Neural progenitor cell (in vitro differentiated cells): ENCODE data around the gene RPUSD1. TPM values are rescaled to one million over a fixed set of nuclear protein-coding genes. Genes with fewer than 3 reads are reported as not detected.

Source experiments
- DNase-seq: peaks from one replicate; pipeline ENCODE4 v3.0.0-alpha.2; 2016; ENCODE audit warnings: low spot score
- H2AFZ ChIP-seq: fragments of 200-600 bp; sonication (generic); replicated peaks from 2 replicates; pipeline ENCODE4 v1.6.1; 2016; ENCODE audit warnings: antibody characterized with exemption
- H3F3A ChIP-seq: fragments of 200-600 bp; sonication (generic); 2 replicates; pipeline ENCODE4 v1.6.1; 2016; ENCODE audit warnings: antibody characterized with exemption, low read depth
- H3K27ac ChIP-seq: fragments of 200-600 bp; sonication (generic); 2 replicates; pipeline ENCODE4 v1.5.1; 2016; ENCODE audit warnings: mild to moderate bottlenecking
- H3K27me3 ChIP-seq: fragments of 200-600 bp; sonication (generic); 2 replicates; pipeline ENCODE4 v1.6.1; 2016; ENCODE audit warnings: mild to moderate bottlenecking, moderate library complexity
- H3K36me3 ChIP-seq: fragments of 200-600 bp; sonication (generic); 2 replicates; pipeline ENCODE4 v1.5.1; 2016
- H3K4me1 ChIP-seq: fragments of 200-600 bp; sonication (generic); 2 replicates; pipeline ENCODE4 v1.6.1; 2016; ENCODE audit warnings: mixed run types
- H3K4me2 ChIP-seq: fragments of 200-600 bp; sonication (generic); 2 replicates; pipeline ENCODE4 v1.6.1; 2016
- H3K4me3 ChIP-seq: fragments of 200-600 bp; sonication (generic); 2 replicates; pipeline ENCODE4 v1.5.1; 2016
- H3K79me2 ChIP-seq: fragments of 200-600 bp; sonication (generic); 2 replicates; pipeline ENCODE4 v1.6.1; 2016; ENCODE audit warnings: low read depth
- H3K9ac ChIP-seq: fragments of 200-600 bp; sonication (generic); 2 replicates; pipeline ENCODE4 v1.6.1; 2016
- H3K9me3 ChIP-seq: fragments of 200-600 bp; sonication (generic); 2 replicates; pipeline ENCODE4 v1.5.1; 2016; ENCODE audit warnings: low read depth
- H4K20me1 ChIP-seq: fragments of 200-600 bp; sonication (generic); 2 replicates; pipeline ENCODE4 v1.6.1; 2016; ENCODE audit warnings: low read depth
- H3K27ac Mint-ChIP-seq: 3 replicates; pipeline ENCODE4 v1.8.0; 2021; ENCODE audit warnings: mixed read lengths
- H3K27me3 Mint-ChIP-seq: 2 replicates; pipeline ENCODE4 v1.8.0; 2022; ENCODE audit warnings: low read depth, mild to moderate bottlenecking, inconsistent platforms, moderate library complexity, mixed read lengths; ENCODE audit not compliant: insufficient read depth
- H3K36me3 Mint-ChIP-seq: 3 replicates; pipeline ENCODE4 v1.8.0; 2021; ENCODE audit warnings: mixed read lengths
- H3K4me1 Mint-ChIP-seq: 3 replicates; pipeline ENCODE4 v1.8.0; 2021; ENCODE audit warnings: mixed read lengths
- H3K4me3 Mint-ChIP-seq: 3 replicates; pipeline ENCODE4 v1.8.0; 2021; ENCODE audit warnings: mild to moderate bottlenecking, moderate library complexity, mixed read lengths
- H3K9me3 Mint-ChIP-seq: 3 replicates; pipeline ENCODE4 v1.8.0; 2020; ENCODE audit warnings: mixed read lengths
- EZH2 ChIP-seq: fragments of 200-600 bp; sonication (generic); IDR thresholded peaks from 2 replicates; pipeline ENCODE4 v1.6.1; 2017; ENCODE audit warnings: antibody characterized with exemption, mild to moderate bottlenecking, moderate library complexity
- EZH2phosphoT487 ChIP-seq: fragments of 200-600 bp; sonication (generic); IDR thresholded peaks from 2 replicates; pipeline ENCODE4 v1.6.1; 2017; ENCODE audit warnings: antibody characterized with exemption
- total RNA-seq: library from RNA; depleted of rRNA; stranded (reverse); fragments of >200 nt; gene quantifications from 2 replicates; pipeline ENCODE4 v1.2.3, GENCODE V29; 2015; ENCODE audit warnings: low replicate concordance
- TF ChIP-seq, protein P1 (sequence below): fragments of 200-600 bp; sonication (generic); IDR thresholded peaks from 2 replicates; pipeline ENCODE4 v1.5.1; 2017; ENCODE audit warnings: antibody characterized with exemption, mild to moderate bottlenecking

The RPUSD1 gene
- total RNA-seq, 1 donor from 2014 or later, result 5.6 TPM

DNA sequence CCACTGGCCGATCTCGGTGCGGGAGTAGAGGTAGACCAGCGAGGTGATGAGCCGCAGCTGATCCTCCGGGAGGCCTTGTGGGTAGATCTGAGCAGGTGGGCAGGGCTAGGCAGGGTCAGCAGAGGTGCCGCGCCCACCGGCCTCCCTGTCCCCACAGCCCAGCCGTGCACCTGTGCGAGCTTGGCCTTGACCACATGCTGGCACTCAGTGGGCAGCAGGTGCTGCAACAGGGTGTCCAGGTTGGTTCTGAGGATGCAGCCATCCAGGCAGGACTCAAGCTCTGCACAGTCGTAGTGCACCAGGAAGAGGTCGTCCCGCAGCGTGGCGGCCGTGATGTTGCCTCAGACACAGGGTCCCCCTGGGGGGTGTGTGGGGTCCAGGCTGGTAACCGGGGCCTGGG is 15.2 kb downstream of the RPUSD1 start:
- H3K4me1 Mint-ChIP-seq, result peaks cover 4% of the 10 kb centered on the region
- H3K9me3 Mint-ChIP-seq, result no peaks in the 10 kb centered on the region
- TF ChIP-seq EZH2phosphoT487, result no peak
- TF ChIP-seq, protein P1, sequence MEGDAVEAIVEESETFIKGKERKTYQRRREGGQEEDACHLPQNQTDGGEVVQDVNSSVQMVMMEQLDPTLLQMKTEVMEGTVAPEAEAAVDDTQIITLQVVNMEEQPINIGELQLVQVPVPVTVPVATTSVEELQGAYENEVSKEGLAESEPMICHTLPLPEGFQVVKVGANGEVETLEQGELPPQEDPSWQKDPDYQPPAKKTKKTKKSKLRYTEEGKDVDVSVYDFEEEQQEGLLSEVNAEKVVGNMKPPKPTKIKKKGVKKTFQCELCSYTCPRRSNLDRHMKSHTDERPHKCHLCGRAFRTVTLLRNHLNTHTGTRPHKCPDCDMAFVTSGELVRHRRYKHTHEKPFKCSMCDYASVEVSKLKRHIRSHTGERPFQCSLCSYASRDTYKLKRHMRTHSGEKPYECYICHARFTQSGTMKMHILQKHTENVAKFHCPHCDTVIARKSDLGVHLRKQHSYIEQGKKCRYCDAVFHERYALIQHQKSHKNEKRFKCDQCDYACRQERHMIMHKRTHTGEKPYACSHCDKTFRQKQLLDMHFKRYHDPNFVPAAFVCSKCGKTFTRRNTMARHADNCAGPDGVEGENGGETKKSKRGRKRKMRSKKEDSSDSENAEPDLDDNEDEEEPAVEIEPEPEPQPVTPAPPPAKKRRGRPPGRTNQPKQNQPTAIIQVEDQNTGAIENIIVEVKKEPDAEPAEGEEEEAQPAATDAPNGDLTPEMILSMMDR, result no peak
- no peak for TF ChIP-seq EZH2

DNA sequence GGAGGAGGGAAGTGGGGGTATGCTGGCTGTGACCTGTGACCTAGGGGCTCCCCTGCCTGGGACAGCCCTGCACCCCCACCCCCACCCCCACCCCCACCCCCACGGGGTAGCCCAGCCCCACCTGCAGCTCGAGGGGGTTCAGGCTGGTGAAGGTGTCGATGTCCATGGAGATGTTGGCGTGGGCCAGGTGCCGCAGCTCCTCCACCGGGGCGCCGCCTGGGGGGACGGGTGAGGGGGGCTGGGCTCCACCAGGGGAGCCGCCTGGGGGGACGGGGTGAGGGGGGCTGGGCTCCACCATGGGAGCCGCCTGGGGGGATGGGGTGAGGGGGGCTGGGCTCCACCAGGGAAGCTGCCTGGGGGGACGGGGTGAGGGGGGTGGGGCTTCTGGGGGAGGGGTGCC is 17.8 kb downstream of the RPUSD1 start:
- Mint-ChIP-seq H3K4me3 (no peak overlapping the region), H3K4me1 (peaks cover 2% of the 10 kb centered on the region), H3K27ac (no peak overlapping the region), H3K36me3 (no peaks in the 10 kb centered on the region), H3K27me3 (peaks cover 5% of the 10 kb centered on the region), H3K9me3 (no peaks in the 10 kb centered on the region)
- Histone ChIP-seq H3K9ac (no peak overlapping the region), H3K4me1 (no peaks in the 10 kb centered on the region), H3K27me3 (no peaks in the 10 kb centered on the region), H3F3A (no peaks in the 10 kb centered on the region), H2AFZ (no peak overlapping the region), H4K20me1 (no peaks in the 10 kb centered on the region), H3K79me2 (no peaks in the 10 kb centered on the region), H3K4me3 (no peak overlapping the region), H3K9me3 (no peaks in the 10 kb centered on the region), H3K36me3 (no peaks in the 10 kb centered on the region), H3K4me2 (no peak overlapping the region), H3K27ac (no peak overlapping the region)
- no peak for TF ChIP-seq EZH2
- TF ChIP-seq, protein P1, result no peak
- no peak for TF ChIP-seq EZH2phosphoT487
- DNase-seq, result no peak

More for the DNA sequence above, 15.2 kb downstream of the RPUSD1 start:
- DNase-seq, result no peak
- H3K4me1 ChIP-seq, result no peaks in the 10 kb centered on the region
- H3K27me3 Mint-ChIP-seq, result peaks cover 8% of the 10 kb centered on the region
- H3K36me3 ChIP-seq, result no peaks in the 10 kb centered on the region
- no peaks in the 10 kb centered on the region for H3K36me3 Mint-ChIP-seq
- no peak overlapping the region for H3K4me2 ChIP-seq
- H3K4me3 ChIP-seq, result no peak overlapping the region
- no peaks in the 10 kb centered on the region for H3F3A ChIP-seq
- peaks cover 5% of the 10 kb centered on the region for H3K27me3 ChIP-seq
- H3K9ac ChIP-seq, result no peak overlapping the region
- H3K4me3 Mint-ChIP-seq, result no peak overlapping the region
- H3K9me3 ChIP-seq, result no peaks in the 10 kb centered on the region
- H2AFZ ChIP-seq, result no peak overlapping the region
- no peaks in the 10 kb centered on the region for H3K79me2 ChIP-seq
- no peaks in the 10 kb centered on the region for H4K20me1 ChIP-seq
- H3K27ac Mint-ChIP-seq, result no peak overlapping the region
- no peak overlapping the region for H3K27ac ChIP-seq

DNA sequence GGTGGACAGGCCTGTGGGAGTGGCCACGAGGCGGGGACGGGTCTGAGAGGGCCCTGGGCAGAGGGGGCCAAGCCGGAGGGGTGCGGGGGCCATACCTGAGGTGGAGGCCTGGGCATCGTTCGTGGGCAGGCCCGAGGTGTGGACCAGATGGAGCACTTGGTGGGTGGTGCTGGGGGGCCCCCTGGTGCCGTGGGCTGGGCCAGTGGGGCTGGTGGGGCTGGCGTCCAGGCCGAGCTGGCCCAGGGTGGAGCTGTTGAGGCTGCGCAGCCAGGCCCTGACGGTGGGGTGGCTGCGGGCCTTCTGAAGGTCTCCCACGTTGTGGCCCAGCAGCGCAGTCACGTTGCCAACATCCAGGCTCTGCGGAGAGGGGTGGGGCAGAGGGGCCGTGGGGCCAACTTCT is 18.2 kb downstream of the RPUSD1 start:
- TF ChIP-seq EZH2phosphoT487 (no peak), EZH2 (no peak)
- TF ChIP-seq, protein P1, result no peak
- H4K20me1 ChIP-seq, result no peaks in the 10 kb centered on the region
- no peak for DNase-seq
- H3K27ac Mint-ChIP-seq, result no peak overlapping the region
- H2AFZ ChIP-seq, result no peak overlapping the region
- H3K4me3 ChIP-seq, result no peak overlapping the region
- no peaks in the 10 kb centered on the region for H3K27me3 ChIP-seq
- no peak overlapping the region for H3K4me2 ChIP-seq
- H3K9me3 Mint-ChIP-seq, result no peaks in the 10 kb centered on the region
- H3K9me3 ChIP-seq, result no peaks in the 10 kb centered on the region
- no peaks in the 10 kb centered on the region for H3K79me2 ChIP-seq
- no peak overlapping the region for H3K9ac ChIP-seq
- no peaks in the 10 kb centered on the region for H3K36me3 Mint-ChIP-seq
- H3K4me1 Mint-ChIP-seq, result peaks cover 2% of the 10 kb centered on the region
- H3K36me3 ChIP-seq, result no peaks in the 10 kb centered on the region
- no peaks in the 10 kb centered on the region for H3K4me1 ChIP-seq
- peaks cover 5% of the 10 kb centered on the region for H3K27me3 Mint-ChIP-seq
- no peak overlapping the region for H3K27ac ChIP-seq
- H3K4me3 Mint-ChIP-seq, result no peak overlapping the region
- H3F3A ChIP-seq, result no peaks in the 10 kb centered on the region
